Endodermal cell (in vitro differentiated cells): ENCODE measurements around the gene ARFGEF3. TPM values are rescaled to one million over a fixed set of nuclear protein-coding genes. Genes with fewer than 3 reads are reported as not detected.

ENCODE experiments used
- DNase-seq: peaks from one replicate; pipeline ENCODE4 v3.0.0-alpha.2; 2017
- H3K27ac ChIP-seq: 2 replicates; pipeline ENCODE4 v1.5.1; 2013; ENCODE audit warnings: mild to moderate bottlenecking, low read depth, low read length, moderate library complexity
- H3K27me3 ChIP-seq: 2 replicates; pipeline ENCODE4 v1.6.1; 2013; ENCODE audit warnings: mild to moderate bottlenecking, low read length, moderate library complexity; ENCODE audit not compliant: insufficient read depth, control insufficient read depth, poor library complexity, severe bottlenecking
- H3K36me3 ChIP-seq: 2 replicates; pipeline ENCODE4 v1.7.0; 2013; ENCODE audit warnings: mild to moderate bottlenecking, low read length, moderate library complexity; ENCODE audit not compliant: control insufficient read depth, insufficient read depth
- H3K4me1 ChIP-seq: one replicate; pipeline ENCODE4 v1.7.0; 2013; ENCODE audit warnings: low read length; ENCODE audit not compliant: control insufficient read depth, insufficient read depth
- H3K4me3 ChIP-seq: 2 replicates; pipeline ENCODE4 v1.5.1; 2013; ENCODE audit warnings: mild to moderate bottlenecking, low read length, moderate library complexity
- H3K9ac ChIP-seq: 2 replicates; pipeline ENCODE4 v1.6.1; 2013; ENCODE audit warnings: mild to moderate bottlenecking, low read length, moderate library complexity; ENCODE audit not compliant: poor library complexity, severe bottlenecking; ENCODE audit errors: extremely low read depth
- H3K9me3 ChIP-seq: 2 replicates; pipeline ENCODE4 v1.6.1; 2013; ENCODE audit warnings: mild to moderate bottlenecking, low read length, moderate library complexity; ENCODE audit not compliant: control insufficient read depth
- H3K27ac Mint-ChIP-seq: 2 replicates; pipeline ENCODE4 v1.8.0; 2020; ENCODE audit warnings: mixed read lengths
- H3K27me3 Mint-ChIP-seq: 2 replicates; pipeline ENCODE4 v1.8.0; 2021; ENCODE audit warnings: mild to moderate bottlenecking, mixed read lengths; ENCODE audit not compliant: insufficient read depth
- H3K36me3 Mint-ChIP-seq: 2 replicates; pipeline ENCODE4 v1.8.0; 2020; ENCODE audit warnings: low read depth, mixed read lengths
- H3K4me1 Mint-ChIP-seq: 2 replicates; pipeline ENCODE4 v1.8.0; 2020; ENCODE audit warnings: mixed read lengths
- H3K4me3 Mint-ChIP-seq: 2 replicates; pipeline ENCODE4 v1.8.0; 2020; ENCODE audit warnings: mild to moderate bottlenecking, moderate library complexity, mixed read lengths
- H3K9me3 Mint-ChIP-seq: 2 replicates; pipeline ENCODE4 v1.8.0; 2020; ENCODE audit warnings: mild to moderate bottlenecking, mixed read lengths
- WGBS, 2 experiments: methylation state at CpG; one replicate each; pipeline versions ENCODE4 v1.1.5 to v1.1.7; 2013; ENCODE audit warnings: missing lambda C conversion rate in 2 of 2, mixed read lengths in 1 of 2; ENCODE audit not compliant: insufficient coverage in 1 of 2, insufficient read length in 1 of 2; 5-methylcytosine and 5-hydroxymethylcytosine counted together
- total RNA-seq, 2 donors: library from RNA; stranded (reverse); fragmentation: NEBNext Ultra II Directional in 1 of 2; extraction: Animal tissue kit (Norgen Biotek cat#: 25700) in 1 of 2; gene quantifications; 2 replicates in 1 of 2; 3 replicates in 1 of 2; pipeline ENCODE4 v1.2.1, GENCODE V29; 2021
- TF ChIP-seq, protein P1 (sequence below): fragments of 200-600 bp; sonication (generic); conservative IDR thresholded peaks from 2 replicates; pipeline ENCODE4 v1.5.0; 2021; ENCODE audit warnings: antibody characterized with exemption, mild to moderate bottlenecking

ARFGEF3 gene
- total RNA-seq, 2 donors from 2014 or later = 10.9 to 14.3 TPM

DNA sequence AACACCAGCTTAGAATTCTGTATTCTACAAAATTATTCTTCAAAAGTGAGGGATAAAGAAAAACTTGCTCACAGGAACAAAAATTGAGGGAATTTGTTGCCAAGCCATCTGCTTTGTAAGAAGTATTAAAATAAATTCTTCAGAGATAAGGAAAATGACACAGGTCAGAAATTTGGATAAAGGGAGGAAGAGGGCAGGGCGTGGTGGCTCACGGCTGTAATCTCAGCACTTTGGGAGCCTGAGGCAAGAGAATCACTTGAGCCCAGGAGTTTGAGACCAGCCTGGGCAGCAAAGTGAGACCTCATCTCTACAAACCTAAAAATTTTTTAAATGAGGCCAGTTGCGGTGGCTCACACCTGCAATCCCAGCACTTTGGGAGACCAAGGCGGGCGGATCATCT is 227.8 kb downstream of the ARFGEF3 start:
- no peak overlapping the region for H3K27ac Mint-ChIP-seq
- Histone ChIP-seq H3K4me3 (no peak overlapping the region), H3K27me3 (no peaks in the 10 kb centered on the region), H3K27ac (no peak overlapping the region), H3K4me1 (peaks cover 4% of the 10 kb centered on the region), H3K9ac (no peak overlapping the region), H3K9me3 (no peaks in the 10 kb centered on the region), H3K36me3 (no peaks in the 10 kb centered on the region)
- H3K4me1 Mint-ChIP-seq = peaks cover 25% of the 10 kb centered on the region
- TF ChIP-seq, protein P1, sequence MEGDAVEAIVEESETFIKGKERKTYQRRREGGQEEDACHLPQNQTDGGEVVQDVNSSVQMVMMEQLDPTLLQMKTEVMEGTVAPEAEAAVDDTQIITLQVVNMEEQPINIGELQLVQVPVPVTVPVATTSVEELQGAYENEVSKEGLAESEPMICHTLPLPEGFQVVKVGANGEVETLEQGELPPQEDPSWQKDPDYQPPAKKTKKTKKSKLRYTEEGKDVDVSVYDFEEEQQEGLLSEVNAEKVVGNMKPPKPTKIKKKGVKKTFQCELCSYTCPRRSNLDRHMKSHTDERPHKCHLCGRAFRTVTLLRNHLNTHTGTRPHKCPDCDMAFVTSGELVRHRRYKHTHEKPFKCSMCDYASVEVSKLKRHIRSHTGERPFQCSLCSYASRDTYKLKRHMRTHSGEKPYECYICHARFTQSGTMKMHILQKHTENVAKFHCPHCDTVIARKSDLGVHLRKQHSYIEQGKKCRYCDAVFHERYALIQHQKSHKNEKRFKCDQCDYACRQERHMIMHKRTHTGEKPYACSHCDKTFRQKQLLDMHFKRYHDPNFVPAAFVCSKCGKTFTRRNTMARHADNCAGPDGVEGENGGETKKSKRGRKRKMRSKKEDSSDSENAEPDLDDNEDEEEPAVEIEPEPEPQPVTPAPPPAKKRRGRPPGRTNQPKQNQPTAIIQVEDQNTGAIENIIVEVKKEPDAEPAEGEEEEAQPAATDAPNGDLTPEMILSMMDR = no peak
- H3K9me3 Mint-ChIP-seq = no peaks in the 10 kb centered on the region
- peaks cover 4% of the 10 kb centered on the region for H3K27me3 Mint-ChIP-seq
- DNase-seq = no peak
- WGBS, 2 experiments = 87 to 94% methylated on average over 3 to 5 of the region's 5 CpGs
- no peaks in the 10 kb centered on the region for H3K36me3 Mint-ChIP-seq
- no peak overlapping the region for H3K4me3 Mint-ChIP-seq

Other genes with a start within 250 kb of the ARFGEF3 start
- 100 to 1,000 TPM in 1 of 2 donors, 10 to 100 TPM in 1; 85.4 to 120 TPM for gene PERP, start 54.5 kb upstream of the ARFGEF3 start, total RNA-seq
- gene PBOV1, start 56.6 kb downstream of the ARFGEF3 start, total RNA-seq = not detected
- under 1 TPM in 1 of 2 donors, not detected in 1; 0.33 TPM for gene SMIM28, start 216.0 kb downstream of the ARFGEF3 start, total RNA-seq
- 10 to 100 TPM; 53.9 to 95.7 TPM for gene HEBP2, start 242.3 kb downstream of the ARFGEF3 start, total RNA-seq